Measurements from ENCODE around the gene COL9A1.

GRCh38 chr6:70310063-70310694 lies 7.3 kb upstream of the COL9A1 start:
- TF ChIP-seq CTCF (IDR thresholded peaks at IDR 0.05; ENCODE audit: control extremely low read depth in 1 of 3, insufficient read depth in 1 of 3, low read depth in 1 of 3, low read length in 3 of 3) = peak in 2 of 3 experiments; percentile 51 to 58; a peak in 2 of 4 replicates
- no peak for TF ChIP-seq SIN3A (conservative IDR thresholded peaks at IDR 0.05 in 1 of 2, IDR thresholded peaks at IDR 0.05 in 1 of 2; ENCODE audit: low read depth in 1 of 2, low read length in 2 of 2)
- no peak for TF ChIP-seq SIRT6 (IDR thresholded peaks at IDR 0.05; ENCODE audit: low read length)
- TF ChIP-seq MAX (IDR thresholded peaks at IDR 0.05) = no peak
- no peak for TF ChIP-seq CHD2 (IDR thresholded peaks at IDR 0.05; ENCODE audit: low read length)
- TF ChIP-seq POLR2A (IDR thresholded peaks at IDR 0.05; ENCODE audit: control extremely low read depth in 1 of 2, low read depth in 2 of 2, low read length in 2 of 2) = no peak
